HG02642 (cell line): ENCODE results near the gene HBA2.
"Not testable (repeated sequence)": the region's sequence is repeated elsewhere in the genome, so short reads cannot be mapped to it uniquely, and the experiment has no call there.

Experiments
- ATAC-seq: cut with Tn5 transposase; IDR thresholded peaks from one replicate; pipeline ENCODE4 v1.9.1; 2021; ENCODE audit warnings: mild to moderate bottlenecking; ENCODE audit not compliant: unreplicated experiment, poor library complexity

The HBA2 gene

GRCh38 chr16:189604-190186 is 17.0 kb downstream of the HBA2 start:
- ATAC-seq: no peak

GRCh38 chr16:191831-192230 is 19.2 kb downstream of the HBA2 start:
- no peak for ATAC-seq

GRCh38 chr16:192686-193085 is 20.0 kb downstream of the HBA2 start:
- no peak for ATAC-seq

- ATAC-seq: no peak
Observed at GRCh38 chr16:193441-193840, 20.8 kb downstream of the HBA2 start.

GRCh38 chr16:194516-194915 is 21.8 kb downstream of the HBA2 start:
- ATAC-seq: no peak

- no peak for ATAC-seq
Observed at GRCh38 chr16:200388-200787, 27.7 kb downstream of the HBA2 start.

- no peak for ATAC-seq
Observed at GRCh38 chr16:203246-203645, 30.6 kb downstream of the HBA2 start.

- not testable (repeated sequence) for ATAC-seq
Observed at GRCh38 chr16:204046-204445, 31.4 kb downstream of the HBA2 start.

- ATAC-seq: not testable (repeated sequence)
Observed at GRCh38 chr16:209359-209758, 36.7 kb downstream of the HBA2 start.

GRCh38 chr16:211631-212180 is 39.0 kb downstream of the HBA2 start:
- ATAC-seq: not testable (repeated sequence)

GRCh38 chr16:212999-213398 is 40.3 kb downstream of the HBA2 start:
- ATAC-seq: no peak

GRCh38 chr16:220021-220420 is 47.3 kb downstream of the HBA2 start:
- ATAC-seq: no peak
